Measurements from ENCODE around the gene NCOA3. TPM values are rescaled to one million over a fixed set of nuclear protein-coding genes. Genes with fewer than 3 reads are reported as not detected.

NCOA3 gene
- total and polyA plus RNA-seq, 2 donors (not counting 1 experiment from before 2014, with no cell fraction given): 22.3 to 23.1 TPM

DNA sequence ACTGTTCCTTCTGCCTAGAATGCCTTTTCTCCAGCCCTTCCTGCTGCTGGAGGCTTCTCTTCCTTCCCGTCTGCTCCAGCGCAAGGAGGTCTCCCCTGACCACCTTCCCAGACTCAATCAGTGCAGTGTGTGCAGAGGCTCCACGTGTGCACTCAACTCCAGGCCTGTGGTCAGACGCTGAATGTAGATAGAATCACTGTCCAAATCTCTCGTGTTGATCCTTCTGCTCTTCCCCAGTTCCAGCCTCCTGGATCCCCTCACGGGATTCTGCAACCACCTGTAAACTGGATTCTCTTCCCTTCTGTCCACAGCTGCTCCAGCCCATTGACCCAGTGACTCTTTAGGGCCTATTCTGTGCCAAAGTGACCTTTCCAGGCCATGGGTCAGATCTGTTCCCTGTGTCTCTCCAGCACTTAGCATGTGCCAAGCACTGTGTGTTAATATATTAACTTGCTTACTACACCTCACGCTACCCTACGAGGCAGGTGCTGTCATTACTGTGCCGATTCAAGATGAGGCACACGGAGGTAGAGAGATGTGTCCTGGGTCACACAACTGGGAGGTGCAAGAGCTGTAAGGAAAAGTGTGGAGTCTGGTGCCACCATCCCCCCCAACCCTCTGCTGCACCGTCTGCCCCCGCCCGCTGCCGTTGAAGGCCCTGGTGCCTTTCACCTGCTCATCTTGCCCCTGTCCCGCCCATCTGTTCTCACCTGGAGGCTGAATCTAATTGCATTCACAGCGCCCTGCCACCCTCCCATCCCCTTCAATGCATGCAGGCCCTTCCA lies 171.4 kb downstream of the NCOA3 start:
- H3K79me2 ChIP-seq (ENCODE audit: control insufficient read depth, insufficient read depth, low read length): no peaks in the 10 kb centered on the region
- H3K36me3 ChIP-seq (ENCODE audit: control insufficient read depth, insufficient read depth, low read length): no peaks in the 10 kb centered on the region
- H3K4me3 ChIP-seq (replicated peaks in 1 of 4; ENCODE audit: control extremely low read depth in 1 of 4, insufficient read depth in 1 of 4, low read depth in 3 of 4, low read length in 4 of 4): no peak overlapping the region
- H3K4me1 ChIP-seq (ENCODE audit: control insufficient read depth, extremely low read depth, insufficient read depth, low read length): no peaks in the 10 kb centered on the region
- H4K20me1 ChIP-seq (ENCODE audit: control insufficient read depth, extremely low read depth, insufficient read depth, low read length): no peaks in the 10 kb centered on the region
- H3K9me3 ChIP-seq (ENCODE audit: control insufficient read depth, insufficient read depth, low read depth, low read length): no peaks in the 10 kb centered on the region
- TF ChIP-seq EZH2 (IDR thresholded peaks at IDR 0.05; ENCODE audit: low read length, missing control alignments): no peak
- TF ChIP-seq, protein P1, sequence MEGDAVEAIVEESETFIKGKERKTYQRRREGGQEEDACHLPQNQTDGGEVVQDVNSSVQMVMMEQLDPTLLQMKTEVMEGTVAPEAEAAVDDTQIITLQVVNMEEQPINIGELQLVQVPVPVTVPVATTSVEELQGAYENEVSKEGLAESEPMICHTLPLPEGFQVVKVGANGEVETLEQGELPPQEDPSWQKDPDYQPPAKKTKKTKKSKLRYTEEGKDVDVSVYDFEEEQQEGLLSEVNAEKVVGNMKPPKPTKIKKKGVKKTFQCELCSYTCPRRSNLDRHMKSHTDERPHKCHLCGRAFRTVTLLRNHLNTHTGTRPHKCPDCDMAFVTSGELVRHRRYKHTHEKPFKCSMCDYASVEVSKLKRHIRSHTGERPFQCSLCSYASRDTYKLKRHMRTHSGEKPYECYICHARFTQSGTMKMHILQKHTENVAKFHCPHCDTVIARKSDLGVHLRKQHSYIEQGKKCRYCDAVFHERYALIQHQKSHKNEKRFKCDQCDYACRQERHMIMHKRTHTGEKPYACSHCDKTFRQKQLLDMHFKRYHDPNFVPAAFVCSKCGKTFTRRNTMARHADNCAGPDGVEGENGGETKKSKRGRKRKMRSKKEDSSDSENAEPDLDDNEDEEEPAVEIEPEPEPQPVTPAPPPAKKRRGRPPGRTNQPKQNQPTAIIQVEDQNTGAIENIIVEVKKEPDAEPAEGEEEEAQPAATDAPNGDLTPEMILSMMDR (conservative IDR thresholded peaks at IDR 0.05 in 1 of 2, IDR thresholded peaks at IDR 0.05 in 1 of 2; ENCODE audit: low read depth in 1 of 2, low read length in 2 of 2): no peak
- no peak overlapping the region for H3K9ac ChIP-seq (ENCODE audit: insufficient read depth, low read length)
- H3K27me3 ChIP-seq (ENCODE audit: control insufficient read depth, insufficient read depth, low read length): no peaks in the 10 kb centered on the region
- no peak for DNase-seq (ENCODE audit: low read depth in 2 of 2)
- H3K27ac ChIP-seq (ENCODE audit: insufficient read depth, low read length): no peak overlapping the region
- H2AFZ ChIP-seq (ENCODE audit: low read length): no peak overlapping the region
- no peak overlapping the region for H3K4me2 ChIP-seq (ENCODE audit: extremely low read depth, insufficient read depth, low read length)

DNA sequence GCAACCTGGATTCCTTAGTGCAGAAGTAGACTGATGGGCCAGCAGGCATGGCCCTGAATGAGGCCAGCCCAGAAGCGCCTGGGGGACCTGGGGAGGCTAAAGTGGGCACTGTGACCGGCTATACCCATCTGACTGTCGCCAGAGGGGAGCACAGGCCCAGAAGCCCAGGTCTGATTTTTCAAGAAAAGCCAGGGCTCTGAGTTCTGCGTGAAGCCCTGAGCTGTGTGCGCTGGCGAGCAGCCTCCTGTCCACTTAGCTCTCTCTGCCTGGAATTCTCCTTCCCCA lies 171.9 kb downstream of the NCOA3 start:
- Histone ChIP-seq H3K27ac (ENCODE audit: insufficient read depth, low read length) (no peak overlapping the region), H3K9me3 (ENCODE audit: control insufficient read depth, insufficient read depth, low read depth, low read length) (no peaks in the 10 kb centered on the region), H3K79me2 (ENCODE audit: control insufficient read depth, insufficient read depth, low read length) (no peaks in the 10 kb centered on the region), H3K4me2 (ENCODE audit: extremely low read depth, insufficient read depth, low read length) (no peak overlapping the region), H3K27me3 (ENCODE audit: control insufficient read depth, insufficient read depth, low read length) (no peaks in the 10 kb centered on the region), H3K4me1 (ENCODE audit: control insufficient read depth, extremely low read depth, insufficient read depth, low read length) (no peaks in the 10 kb centered on the region), H2AFZ (ENCODE audit: low read length) (no peak overlapping the region), H4K20me1 (ENCODE audit: control insufficient read depth, extremely low read depth, insufficient read depth, low read length) (no peaks in the 10 kb centered on the region), H3K36me3 (ENCODE audit: control insufficient read depth, insufficient read depth, low read length) (no peaks in the 10 kb centered on the region), H3K9ac (ENCODE audit: insufficient read depth, low read length) (no peak overlapping the region), H3K4me3 (replicated peaks in 1 of 4; ENCODE audit: control extremely low read depth in 1 of 4, insufficient read depth in 1 of 4, low read depth in 3 of 4, low read length in 4 of 4) (no peak overlapping the region)
- DNase-seq (ENCODE audit: low read depth in 2 of 2): no peak
- no peak for TF ChIP-seq EZH2 (IDR thresholded peaks at IDR 0.05; ENCODE audit: low read length, missing control alignments)
- TF ChIP-seq, protein P1 (conservative IDR thresholded peaks at IDR 0.05 in 1 of 2, IDR thresholded peaks at IDR 0.05 in 1 of 2; ENCODE audit: low read depth in 1 of 2, low read length in 2 of 2): no peak

DNA sequence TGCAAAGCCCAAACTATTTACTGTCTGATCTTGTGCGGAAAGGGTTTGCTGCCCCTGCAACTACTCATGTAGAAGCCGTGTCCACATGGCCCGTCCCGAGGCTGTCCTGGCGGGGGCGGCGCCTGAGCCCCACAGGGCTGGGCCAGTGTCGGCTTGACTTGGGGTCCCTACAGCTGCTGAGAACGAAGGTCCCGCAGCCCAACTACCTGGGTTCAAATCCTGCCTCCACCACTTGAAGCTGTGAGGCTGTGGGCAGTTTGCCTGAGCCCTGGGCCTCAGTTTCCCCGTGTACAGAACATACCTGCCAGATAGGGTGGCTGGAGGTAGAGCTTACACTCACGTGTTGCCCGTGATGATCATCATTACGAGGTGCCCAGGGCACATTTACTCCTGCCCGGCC lies 172.5 kb downstream of the NCOA3 start:
- TF ChIP-seq, protein P1 (conservative IDR thresholded peaks at IDR 0.05 in 1 of 2, IDR thresholded peaks at IDR 0.05 in 1 of 2; ENCODE audit: low read depth in 1 of 2, low read length in 2 of 2): no peak
- TF ChIP-seq EZH2 (IDR thresholded peaks at IDR 0.05; ENCODE audit: low read length, missing control alignments): no peak
- DNase-seq (ENCODE audit: low read depth in 2 of 2): no peak
- H3K36me3 ChIP-seq (ENCODE audit: control insufficient read depth, insufficient read depth, low read length): no peaks in the 10 kb centered on the region
- H3K27ac ChIP-seq (ENCODE audit: insufficient read depth, low read length): no peak overlapping the region
- H3K9ac ChIP-seq (ENCODE audit: insufficient read depth, low read length): no peak overlapping the region
- no peaks in the 10 kb centered on the region for H4K20me1 ChIP-seq (ENCODE audit: control insufficient read depth, extremely low read depth, insufficient read depth, low read length)
- H3K4me2 ChIP-seq (ENCODE audit: extremely low read depth, insufficient read depth, low read length): no peak overlapping the region
- no peaks in the 10 kb centered on the region for H3K79me2 ChIP-seq (ENCODE audit: control insufficient read depth, insufficient read depth, low read length)
- no peaks in the 10 kb centered on the region for H3K9me3 ChIP-seq (ENCODE audit: control insufficient read depth, insufficient read depth, low read depth, low read length)
- H3K4me3 ChIP-seq (replicated peaks in 1 of 4; ENCODE audit: control extremely low read depth in 1 of 4, insufficient read depth in 1 of 4, low read depth in 3 of 4, low read length in 4 of 4): no peak overlapping the region
- no peak overlapping the region for H2AFZ ChIP-seq (ENCODE audit: low read length)
- no peaks in the 10 kb centered on the region for H3K27me3 ChIP-seq (ENCODE audit: control insufficient read depth, insufficient read depth, low read length)
- H3K4me1 ChIP-seq (ENCODE audit: control insufficient read depth, extremely low read depth, insufficient read depth, low read length): no peaks in the 10 kb centered on the region
